HG03097 (cell line): ENCODE results near the gene POLR2L.
A peak's percentile ranks its signal among the peaks of the same experiment; 100 is the strongest.

ENCODE experiments used
- ATAC-seq: cut with Tn5 transposase; IDR thresholded peaks from one replicate; pipeline ENCODE4 v1.9.1; 2021; ENCODE audit not compliant: unreplicated experiment, low FRiP score

The POLR2L gene

DNA sequence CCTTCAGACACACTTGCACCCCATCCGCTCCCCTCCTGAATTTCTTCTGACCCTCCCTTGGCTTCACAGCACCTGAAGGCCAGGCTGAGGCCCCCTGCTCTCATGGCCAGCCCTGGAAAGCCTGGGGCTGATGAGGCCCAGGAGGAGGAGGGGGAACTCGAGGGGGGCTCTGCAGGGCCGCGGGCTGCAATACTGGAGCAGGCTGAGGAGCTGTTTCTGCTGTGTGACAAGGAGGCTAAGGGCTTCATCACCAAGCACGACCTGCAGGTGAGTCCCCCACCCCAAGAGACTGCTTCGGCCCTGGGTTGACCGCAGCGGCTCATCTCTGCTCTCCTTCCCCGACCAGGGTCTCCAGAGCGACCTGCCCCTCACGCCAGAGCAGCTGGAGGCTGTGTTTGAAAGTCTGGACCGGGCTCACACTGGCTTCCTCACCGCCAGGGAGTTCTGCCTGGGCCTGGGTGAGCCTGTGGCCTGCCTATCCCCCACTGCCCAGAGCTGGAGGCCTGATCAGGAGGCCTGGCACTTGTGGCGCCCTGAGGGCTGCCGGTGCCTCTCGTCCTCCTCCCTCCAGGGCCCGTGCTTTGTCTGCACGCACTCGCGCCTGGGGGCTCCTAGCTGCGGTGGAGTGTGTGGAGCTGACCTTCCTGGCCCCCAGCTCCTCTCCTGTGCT is 13.7 kb downstream of the POLR2L start:
- no peak for ATAC-seq

DNA sequence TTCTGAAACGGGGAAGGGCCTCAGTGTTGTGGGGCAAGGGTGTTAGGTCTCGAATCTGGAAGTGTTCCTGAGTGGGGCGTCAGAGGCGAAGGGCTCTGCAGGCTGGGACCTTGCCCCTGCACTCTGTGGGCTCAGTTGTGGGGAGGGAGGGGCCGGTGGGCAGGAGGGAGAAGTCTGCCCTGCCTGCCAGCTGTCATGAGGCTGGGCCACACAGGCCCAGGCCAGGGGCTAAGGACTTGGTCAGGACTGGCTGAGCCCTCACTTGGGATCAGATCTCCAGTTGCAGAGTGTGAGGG is 14.5 kb downstream of the POLR2L start, which contains the start of gene CRACR2B:
CRACR2B (plus strand) TSS at position 23 of the 296 bp plus-strand sequence. CDS start 689 bp downstream, outside the sequence.
- ATAC-seq = peak; percentile 21

DNA sequence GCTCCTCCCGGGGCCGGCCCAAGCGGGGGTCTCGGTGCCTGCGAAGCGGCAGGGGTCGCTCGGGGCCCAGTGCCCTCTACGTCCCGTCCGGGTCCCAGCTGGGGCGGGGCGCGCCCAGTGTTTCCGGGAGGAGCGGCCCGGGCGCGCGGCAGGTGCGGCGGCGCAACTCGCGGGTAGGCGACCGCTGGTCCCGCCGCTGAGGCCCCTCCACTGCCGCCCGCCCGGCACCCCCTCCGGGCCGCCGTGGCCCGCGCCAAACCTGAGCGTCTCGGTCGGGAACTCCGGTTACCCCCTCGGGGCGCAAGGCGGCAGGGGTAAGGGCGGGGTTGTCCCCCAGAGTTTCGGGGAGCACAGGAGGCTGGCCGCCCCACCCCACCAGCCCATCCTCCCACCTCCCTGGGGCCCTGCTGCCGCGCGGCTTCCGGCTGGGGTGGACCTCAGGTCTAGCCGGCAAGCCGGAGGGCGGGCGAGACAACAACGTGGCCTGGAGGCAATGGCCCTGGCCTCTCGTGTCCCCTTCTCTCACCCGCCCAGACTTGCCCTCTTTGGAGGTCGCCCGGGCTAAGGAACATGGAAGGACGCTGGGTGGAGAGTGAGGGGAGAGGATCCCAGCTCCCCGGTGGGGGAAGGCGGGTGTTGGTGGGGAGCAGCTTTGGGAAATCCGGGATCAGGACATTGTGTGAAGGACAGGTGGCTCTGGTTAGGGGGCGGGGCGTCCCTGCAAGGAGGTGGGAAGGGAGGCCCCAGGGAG is 15.0 kb downstream of the POLR2L start:
- ATAC-seq = peak; percentile 34

DNA sequence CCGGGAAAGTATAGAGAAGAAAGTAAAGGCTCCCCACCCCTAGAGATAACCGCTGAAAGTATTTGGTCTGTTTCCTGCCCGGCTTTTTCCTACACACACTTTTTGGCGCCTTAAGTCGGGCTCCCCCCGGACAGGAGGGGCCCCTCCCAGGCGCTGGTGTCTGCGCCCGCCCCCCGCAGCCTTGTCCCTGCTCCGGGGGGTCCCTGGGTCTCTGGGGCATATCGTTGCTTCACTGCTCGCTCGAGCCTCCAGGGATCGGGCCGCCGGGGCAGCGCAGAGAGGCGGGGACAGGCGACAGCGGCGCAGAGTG is 15.5 kb downstream of the POLR2L start:
- no peak for ATAC-seq

DNA sequence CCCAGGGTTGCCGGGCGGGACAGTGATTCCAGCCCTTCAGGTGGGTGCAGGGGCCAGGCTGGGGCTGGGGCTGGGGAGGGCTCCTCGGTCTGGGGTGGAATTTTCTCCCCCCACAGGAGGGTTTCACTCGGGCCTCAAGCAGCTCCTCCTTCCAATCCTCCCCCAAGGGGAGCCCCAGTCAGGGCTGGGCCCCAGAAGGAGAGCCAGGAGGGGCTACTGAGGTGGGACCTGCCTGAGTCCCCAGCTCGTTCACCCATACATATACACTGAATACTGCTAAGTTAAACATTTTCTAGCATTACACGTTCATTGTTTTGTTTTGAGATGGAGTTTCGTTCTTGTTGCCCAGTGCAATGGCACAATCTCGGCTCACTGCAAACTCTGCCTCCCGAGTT is 16.1 kb downstream of the POLR2L start:
- ATAC-seq = no peak

DNA sequence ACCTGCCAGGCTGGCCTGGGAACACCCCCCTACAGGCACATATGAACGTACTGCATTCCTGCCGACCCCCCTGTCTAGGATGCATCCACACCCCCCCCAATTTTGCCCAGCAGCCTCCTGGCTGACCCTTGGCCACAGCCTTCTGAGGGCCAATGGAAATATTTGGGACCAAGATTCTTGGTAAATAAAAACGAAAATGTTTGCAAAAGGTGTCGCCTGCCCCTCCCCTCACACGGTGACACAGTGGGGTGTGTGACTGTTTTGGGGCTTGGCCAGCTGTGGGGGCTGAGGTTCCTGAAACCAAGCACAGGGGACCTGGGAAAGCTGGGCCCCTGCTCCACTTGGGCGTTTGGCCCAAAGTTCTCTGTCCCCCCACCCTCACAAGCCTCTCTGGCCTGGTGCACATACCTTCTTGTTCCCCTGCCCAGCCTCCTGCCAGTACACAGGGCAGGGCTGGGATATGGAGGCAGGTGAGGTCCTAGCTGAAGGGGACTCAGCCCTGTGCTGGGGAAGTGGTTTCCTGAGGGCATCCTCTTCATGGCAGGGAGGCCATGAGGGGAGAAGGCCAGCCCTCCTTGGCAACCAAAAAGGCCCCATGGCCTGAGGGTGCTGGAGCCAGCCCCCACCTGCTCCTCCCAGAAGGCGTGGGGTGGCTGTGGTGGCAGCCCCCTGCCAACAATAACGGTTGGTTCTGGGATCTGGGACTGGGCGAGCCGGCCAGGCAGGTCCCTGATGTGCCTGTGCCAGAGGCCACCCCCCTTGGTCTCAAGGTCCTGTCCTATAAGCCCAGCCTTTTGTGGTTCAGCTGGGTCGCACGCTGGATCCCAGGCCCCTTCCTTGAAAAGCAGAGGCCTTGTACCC is 16.7 kb downstream of the POLR2L start:
- no peak for ATAC-seq

DNA sequence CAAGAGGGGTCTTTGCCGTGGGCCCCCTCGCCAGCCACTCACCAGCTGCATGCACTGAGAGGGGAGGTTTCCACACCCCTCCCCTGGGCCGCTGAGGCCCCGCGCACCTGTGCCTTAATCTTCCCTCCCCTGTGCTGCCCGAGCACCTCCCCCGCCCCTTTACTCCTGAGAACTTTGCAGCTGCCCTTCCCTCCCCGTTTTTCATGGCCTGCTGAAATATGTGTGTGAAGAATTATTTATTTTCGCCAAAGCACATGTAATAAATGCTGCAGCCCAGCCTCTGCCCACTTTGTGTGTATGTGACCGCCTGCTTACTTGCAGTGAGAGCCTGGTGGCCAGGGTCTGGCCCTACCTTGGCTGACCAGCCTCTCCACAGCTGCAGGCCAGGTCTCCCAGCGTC is 17.4 kb downstream of the POLR2L start:
- no peak for ATAC-seq

DNA sequence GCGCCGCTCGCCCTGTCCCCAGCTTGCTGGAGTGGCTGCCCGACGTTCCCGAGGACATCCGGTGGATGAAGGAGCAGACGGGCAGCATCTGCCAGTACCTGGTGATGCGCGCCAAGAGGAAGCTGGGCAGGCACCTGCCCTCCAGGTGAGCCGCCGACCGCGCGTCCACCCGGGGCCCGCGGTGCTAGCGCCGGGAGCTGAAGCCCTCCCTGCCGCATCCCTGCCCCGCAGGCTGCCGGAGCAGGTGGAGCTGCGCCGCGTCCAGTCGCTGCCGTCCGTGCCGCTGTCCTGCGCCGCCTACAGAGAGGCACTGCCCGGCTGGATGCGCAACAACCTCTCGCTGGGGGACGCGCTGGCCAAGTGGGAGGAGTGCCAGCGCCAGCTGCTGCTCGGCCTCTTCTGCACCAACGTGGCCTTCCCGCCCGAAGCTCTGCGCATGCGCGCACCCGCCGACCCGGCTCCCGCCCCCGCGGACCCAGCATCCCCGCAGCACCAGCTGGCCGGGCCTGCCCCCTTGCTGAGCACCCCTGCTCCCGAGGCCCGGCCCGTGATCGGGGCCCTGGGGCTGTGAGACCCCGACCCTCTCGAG is 17.9 kb downstream of the POLR2L start:
- no peak for ATAC-seq

DNA sequence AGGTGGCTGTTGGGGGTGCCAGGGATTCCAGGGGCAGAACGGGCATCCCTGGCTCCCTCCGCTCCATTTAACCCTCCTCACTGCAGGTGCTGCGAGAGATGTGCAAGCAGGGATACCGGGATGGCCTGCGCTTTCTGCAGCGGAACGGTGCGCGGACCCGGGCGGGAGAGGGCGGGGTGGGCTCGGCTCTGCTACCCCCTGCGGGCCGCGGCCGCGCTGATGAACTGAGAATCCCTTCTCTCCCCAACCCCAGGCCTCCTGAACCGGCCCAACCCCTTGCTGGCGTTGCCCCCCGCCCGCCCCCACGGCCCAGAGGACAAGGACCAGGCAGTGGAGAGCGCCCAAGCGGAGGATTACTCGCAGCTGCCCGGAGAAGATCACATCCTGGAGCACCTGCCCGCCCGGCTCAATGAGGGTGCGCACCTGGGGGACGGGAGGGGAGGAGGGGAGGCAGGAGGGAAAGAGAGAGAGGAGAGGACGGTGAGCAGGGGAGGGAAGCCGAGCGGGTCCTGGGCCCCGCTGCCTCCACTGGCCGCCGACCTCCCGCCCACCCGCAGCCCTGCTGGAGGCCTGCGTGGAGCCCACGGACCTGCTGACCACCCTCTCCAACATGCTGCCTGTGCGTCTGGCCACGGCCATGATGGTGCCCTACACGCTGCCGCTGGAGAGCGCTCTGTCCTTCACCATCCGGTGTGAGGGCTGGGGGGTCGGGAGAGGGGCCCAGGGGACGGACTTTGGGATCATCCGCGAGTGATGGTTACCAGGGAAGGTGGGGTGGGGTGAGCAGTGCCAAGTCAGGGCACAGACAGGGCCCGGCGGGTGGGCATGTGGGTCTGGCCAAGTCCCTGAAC is 18.7 kb downstream of the POLR2L start:
- ATAC-seq = no peak

DNA sequence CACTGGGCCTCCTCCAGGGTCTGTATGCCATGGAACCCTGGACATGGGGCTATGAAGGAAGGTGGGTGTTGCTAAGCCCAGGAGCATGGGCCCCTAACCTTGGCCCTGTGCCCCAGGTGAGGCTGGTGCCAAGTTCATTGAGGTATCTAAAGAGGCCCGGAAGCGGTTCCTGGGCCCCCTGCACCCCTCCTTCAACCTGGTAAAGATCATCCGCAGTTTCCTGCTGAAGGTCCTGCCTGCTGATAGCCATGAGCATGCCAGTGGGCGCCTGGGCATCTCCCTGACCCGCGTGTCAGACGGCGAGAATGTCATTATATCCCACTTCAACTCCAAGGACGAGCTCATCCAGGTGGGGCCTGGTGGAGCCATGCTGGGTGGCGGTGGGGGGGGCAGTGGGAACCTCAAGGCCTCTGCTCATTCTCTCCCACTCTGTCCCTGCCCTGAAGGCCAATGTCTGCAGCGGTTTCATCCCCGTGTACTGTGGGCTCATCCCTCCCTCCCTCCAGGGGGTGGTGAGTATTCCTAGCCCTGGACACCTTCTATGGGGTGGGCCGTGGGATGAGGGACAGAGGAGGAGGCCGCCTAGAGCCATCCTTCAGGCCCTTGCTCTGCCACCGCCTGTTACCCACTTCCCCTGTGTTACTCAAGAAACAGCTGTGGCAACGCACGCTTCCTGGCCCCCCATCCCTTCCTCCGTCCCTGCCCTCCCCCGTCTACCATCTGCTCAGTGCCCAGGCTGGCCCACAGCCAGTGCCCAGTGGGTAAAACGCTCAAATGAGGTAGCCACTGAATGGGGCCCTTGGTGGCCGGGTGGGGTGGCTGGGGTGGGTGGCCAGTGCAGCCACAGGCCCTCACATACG is 20.6 kb downstream of the POLR2L start:
- no peak for ATAC-seq

DNA sequence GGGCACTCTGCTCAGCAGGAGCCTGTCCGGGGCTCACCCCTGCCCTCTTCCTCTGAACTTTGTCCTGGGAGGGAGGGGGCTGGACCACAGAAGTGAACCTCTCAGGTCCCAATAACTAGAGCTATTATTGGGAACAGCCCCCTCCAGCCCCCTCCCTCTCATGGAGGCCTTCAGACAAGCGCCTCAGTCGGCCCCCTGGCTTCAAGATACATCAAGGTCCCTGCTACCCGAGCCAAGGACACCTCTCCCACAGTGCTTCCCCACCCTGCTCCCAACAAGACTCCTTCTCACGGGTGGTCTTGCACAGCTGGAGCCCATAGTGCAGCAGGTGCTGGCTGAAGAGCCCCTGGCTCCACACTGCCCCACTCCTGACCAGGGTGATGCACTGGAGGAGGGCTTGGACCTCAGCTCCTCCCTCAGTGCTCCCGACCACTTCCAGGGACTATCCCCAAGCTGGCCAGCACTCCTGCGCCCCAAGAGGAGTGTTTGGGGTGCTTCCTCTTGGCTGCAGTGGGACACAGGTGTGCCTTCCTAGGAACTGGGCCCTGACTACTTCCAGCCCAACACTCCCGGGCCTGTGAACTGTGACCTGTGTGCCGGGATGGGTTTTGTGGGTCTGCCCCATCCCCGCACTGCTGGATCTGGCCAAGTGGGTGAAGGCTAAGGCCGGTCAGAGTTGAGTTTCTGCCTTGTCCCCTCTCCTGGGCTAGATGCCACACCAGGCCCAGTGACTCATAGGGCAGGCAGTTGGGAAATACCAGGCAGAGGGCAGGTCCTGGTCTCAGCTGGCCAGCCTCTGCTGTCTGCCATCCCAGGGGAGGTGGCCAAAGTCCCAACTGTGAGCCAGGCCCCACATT is 21.4 kb downstream of the POLR2L start:
- ATAC-seq = no peak

DNA sequence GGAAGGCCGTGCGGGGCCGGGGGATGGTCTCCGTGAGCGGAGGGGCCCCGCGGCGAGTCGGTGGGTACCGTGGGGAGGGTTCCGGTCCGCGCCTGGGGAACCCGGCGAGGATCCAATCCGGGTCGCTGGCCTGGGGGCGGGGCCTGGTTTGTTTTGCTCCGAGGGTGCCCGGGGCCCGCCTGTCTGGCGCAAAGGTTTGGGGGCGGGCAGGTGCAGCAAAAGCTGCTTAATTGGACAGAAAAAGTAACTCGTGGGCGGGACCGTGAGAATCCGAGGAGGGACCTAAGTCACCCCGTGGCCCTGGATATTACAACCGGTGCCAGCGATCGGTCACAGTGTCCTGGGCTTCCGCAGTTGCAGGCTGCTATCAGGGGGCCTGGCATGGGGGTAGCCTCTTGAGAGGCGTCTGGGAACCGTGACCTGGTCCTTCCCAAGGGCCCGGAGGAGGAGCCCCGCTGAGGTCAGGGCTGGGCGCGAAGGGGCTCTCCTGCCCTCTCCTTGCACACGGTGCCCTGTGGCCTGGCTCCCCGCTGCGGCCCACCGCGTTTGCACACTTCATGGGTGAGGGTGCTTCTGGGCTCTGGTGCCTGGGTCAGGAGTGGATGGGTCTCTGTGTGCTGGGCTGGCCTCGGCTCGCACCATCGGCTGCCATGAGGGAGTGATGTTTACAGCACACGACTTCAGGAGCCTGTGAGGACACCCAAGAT is 22.2 kb downstream of the POLR2L start:
- peak; percentile 50 for ATAC-seq

DNA sequence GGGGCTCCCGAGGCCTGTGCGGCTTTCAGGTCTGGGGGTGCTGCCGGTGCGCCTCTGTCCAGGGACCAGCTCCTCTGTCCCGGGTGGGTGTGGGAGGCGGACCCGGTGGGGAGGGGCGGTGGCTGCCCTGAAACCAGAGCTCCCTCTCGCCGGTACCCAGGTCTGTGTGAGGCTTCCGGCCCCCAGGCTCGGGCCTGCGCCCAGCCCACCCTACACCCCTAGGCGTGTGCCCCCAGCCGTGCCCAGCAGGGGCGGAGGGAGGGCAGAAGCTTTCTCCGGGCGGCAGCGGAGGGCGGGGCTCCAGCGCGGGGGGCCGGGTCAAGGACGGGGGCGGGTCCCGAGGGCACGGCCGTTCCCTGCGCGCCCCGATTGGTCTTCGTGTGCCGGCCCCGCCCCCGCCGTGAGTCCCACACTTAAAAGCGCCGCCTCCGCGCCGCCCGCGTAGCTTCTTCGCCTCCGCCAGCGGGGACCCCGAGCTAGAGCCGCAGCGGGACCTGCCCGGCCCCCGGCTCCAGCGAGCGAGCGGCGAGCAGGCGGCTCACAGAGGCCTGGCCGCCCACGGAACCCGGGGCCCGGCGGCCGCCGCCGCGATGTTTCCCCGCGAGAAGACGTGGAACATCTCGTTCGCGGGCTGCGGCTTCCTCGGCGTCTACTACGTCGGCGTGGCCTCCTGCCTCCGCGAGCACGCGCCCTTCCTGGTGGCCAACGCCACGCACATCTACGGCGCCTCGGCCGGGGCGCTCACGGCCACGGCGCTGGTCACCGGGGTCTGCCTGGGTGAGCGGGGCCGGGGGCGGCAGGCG is 23.0 kb downstream of the POLR2L start:
- ATAC-seq = peak; percentile 60

DNA sequence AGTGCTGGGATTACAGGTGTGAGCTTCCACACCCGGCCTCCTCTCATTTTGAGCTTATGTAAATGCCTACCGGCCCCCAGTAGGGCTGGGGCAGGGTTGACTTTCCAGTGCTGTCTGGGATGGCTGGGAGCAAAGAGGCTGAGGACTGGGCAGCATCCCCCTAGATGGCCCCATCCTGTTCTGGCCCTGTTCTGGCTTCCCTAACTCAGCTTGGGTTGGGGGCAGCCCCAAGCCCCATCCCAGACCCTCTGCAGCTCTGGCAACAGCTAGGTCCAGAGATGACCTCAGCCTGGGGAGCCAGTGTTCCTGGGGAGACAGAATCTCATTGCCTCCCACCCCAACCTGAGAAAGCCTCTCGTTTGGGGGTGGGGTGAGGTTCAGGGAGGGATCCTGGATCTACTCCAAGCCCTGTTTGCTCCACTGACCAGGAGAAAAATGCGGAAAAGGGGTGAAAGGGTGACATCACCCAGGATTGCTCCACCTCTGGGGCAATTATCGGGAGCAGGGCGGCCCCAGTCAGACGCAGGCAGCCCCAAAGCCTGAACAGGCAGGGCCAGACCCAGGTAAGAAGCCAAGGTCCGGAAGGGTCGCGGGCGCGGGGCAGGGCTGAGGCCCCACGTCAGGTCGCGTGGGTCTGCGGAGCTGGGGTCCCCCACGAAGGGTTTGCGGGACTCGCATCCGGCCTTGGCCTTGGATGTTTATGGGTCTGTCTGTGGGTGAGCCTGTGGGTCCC is 23.8 kb downstream of the POLR2L start, which contains the start of gene PNPLA2:
PNPLA2 (plus strand) TSS at position 519 of the 733 bp plus-strand sequence. CDS start 805 bp downstream, outside the sequence.
- peak; percentile 3 for ATAC-seq

DNA sequence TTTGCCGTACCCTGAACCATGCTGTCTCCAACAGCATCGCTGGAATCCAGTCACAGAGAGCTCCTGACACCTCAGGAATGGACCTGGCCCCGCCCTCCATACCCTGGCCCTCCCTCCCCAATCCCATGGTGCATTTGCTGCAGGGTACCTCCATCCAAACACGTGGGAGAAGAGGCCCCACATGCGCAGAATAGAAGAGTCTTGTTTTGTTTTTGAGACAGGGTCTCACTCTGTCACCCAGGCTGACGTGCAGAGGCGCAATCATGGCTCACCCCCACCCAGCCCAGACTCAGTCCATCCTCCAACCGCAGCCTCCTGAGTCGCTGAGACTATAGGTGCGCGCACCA is 25.9 kb downstream of the POLR2L start:
- ATAC-seq = no peak

DNA sequence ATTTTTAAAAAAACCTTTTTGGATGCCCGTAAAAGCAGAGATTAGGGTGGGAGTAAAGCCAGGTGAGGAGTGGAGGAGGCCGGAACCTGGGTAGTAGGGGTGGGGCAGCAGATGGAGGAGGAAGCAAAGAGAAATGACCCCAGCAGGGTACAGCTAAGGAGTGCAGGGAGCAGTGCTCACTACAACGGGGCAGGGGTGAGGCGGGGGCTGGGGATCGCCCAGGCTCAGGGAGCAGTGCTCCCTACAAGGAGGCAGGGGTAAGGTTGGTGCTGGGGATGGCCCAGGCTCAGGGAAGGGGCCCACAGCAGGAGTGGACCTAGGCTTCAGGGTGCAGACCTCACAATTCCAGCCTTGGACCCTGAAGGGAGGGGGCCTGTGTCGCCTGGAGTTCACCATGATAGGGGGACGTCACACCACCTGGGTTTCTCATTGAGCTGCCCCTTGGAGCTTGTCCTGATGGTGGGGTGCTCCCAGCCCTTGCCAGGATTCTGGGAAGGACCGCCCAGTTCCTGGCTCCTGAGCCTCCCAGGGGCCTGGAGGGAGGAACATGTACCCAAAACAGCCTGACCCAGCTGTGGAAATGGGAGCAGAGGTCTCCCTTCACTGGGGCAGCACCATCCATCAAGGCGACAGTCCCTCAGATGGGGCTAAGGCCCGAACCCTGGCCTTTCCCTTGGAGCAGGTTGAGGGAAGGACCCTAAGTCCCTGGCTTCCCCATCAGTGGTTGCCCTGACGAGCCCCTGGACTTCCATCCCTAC is 26.5 kb downstream of the POLR2L start:
- no peak for ATAC-seq
